GM10266 (cell line): ENCODE results near the gene CPXM2.

Experiments
- DNase-seq: peaks from one replicate; pipeline ENCODE4 v3.0.0; 2012; ENCODE audit errors: extremely low spot score
- CTCF ChIP-seq: IDR thresholded peaks from 2 replicates; pipeline ENCODE4 v1.5.1; 2012; ENCODE audit warnings: mild to moderate bottlenecking, low read depth; ENCODE audit not compliant: control insufficient read depth, insufficient read depth; ENCODE audit errors: missing control alignments

Gene CPXM2

GRCh38 chr10:123884351-123884906 lies 7.2 kb downstream of the CPXM2 start:
- no peak for TF ChIP-seq CTCF
- DNase-seq: no peak

GRCh38 chr10:123883673-123884320 lies 7.8 kb downstream of the CPXM2 start:
- TF ChIP-seq CTCF: no peak

GRCh38 chr10:123882681-123883445 lies 8.7 kb downstream of the CPXM2 start:
- no peak for TF ChIP-seq CTCF
- no peak for DNase-seq

More at GRCh38 chr10:123883673-123884320, 7.8 kb downstream of the CPXM2 start:
- DNase-seq: no peak

GRCh38 chr10:123882177-123882576 lies 9.4 kb downstream of the CPXM2 start:
- DNase-seq: no peak
- no peak for TF ChIP-seq CTCF

GRCh38 chr10:123879606-123880257 lies 11.9 kb downstream of the CPXM2 start:
- no peak for TF ChIP-seq CTCF
- DNase-seq: no peak

- TF ChIP-seq CTCF: no peak
- no peak for DNase-seq
Observed at GRCh38 chr10:123878666-123879303, 12.8 kb downstream of the CPXM2 start.

- DNase-seq: no peak
- TF ChIP-seq CTCF: no peak
Observed at GRCh38 chr10:123870260-123870659, 21.3 kb downstream of the CPXM2 start.
